Heart left ventricle (tissue), 13 donors: Measurements from ENCODE around the gene CYB5RL.

Experiments
- POLR2A ChIP-seq, 2 donors: fragments of 450-650 bp; IDR thresholded peaks; one replicate each; pipeline ENCODE4 v1.6.1; 2017; ENCODE audit warnings: antibody characterized with exemption in 2 of 2, mild to moderate bottlenecking in 2 of 2, moderate library complexity in 2 of 2
- TF ChIP-seq, protein P1 (sequence below), 12 donors: fragments of 200-600 bp; sonication (generic) in 4 of 12; IDR thresholded peaks; one replicate each; pipeline versions ENCODE4 v1.5.0 to v1.8.0; 2018 to 2022; ENCODE audit warnings: antibody characterized with exemption in 12 of 12, mild to moderate bottlenecking in 5 of 12
- donor health status: ischemic (EF 13 %, LVEDD 7.1; RV severe dilation, severe dysfunction).
- donor health status: DM: no; HTN: yes; CAD: no.
- donor health status: DM: no; HTN: no; CAD: no.
- donor health status: ischemic (EF 25% LVEDD 6.9; RV normal size, moderate dysfunction).
- donor health status: ischemic (EF 25% LVEDD 5.7; RV mildly dilated, moderate dysfunction).
- donor health status: ischemic (EF 35%, LVEDD 5.7; RV mildly dilated, moderate dysfunction).
- donor health status: nonischemic (EF 11% LVEDD 7.7; RV severe dilation, severe dysfunction).
- donor health status: DM: yes; HTN: yes; CAD: no.
- donor health status: PGD.
- donor health status: ischemic (EF 29% LVEDD 5.4; RV normal size, mild dysfunction).
- donor health status: nonischemic (EF 23%, LVEDD 6.1; RV moderate dilation, normal function).

DNA sequence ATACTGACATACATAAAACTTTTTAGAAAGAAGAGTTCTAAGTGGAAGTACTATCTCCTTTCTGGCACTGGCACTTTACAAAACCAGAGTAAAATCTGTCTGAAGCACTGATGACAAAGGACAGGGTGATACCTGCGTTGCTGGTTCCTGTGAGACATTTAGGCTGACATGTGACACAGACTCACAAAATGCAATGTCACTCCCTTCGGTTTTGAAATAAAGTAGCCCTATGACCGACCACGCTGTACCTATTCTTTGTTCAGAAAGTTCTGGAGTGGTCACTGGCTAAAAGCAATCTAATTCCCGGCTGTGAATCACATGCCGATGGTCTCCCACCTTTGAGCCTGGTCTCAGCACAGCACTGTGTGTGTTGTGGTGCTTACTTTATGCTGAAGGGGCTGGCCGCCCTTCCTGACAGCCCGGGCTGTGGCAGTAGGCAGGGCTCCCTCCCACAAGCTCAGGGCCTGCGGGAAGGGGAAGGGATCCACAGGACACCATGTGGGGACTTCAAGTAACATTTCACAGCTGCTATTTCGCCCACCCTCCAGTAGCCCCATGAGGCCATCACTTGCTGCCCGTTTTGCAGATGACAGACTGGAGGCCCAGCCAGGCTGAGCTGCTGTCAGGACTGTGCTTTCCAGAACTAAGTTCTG, 48.2 kb upstream of the CYB5RL start:
- TF ChIP-seq, protein P1, sequence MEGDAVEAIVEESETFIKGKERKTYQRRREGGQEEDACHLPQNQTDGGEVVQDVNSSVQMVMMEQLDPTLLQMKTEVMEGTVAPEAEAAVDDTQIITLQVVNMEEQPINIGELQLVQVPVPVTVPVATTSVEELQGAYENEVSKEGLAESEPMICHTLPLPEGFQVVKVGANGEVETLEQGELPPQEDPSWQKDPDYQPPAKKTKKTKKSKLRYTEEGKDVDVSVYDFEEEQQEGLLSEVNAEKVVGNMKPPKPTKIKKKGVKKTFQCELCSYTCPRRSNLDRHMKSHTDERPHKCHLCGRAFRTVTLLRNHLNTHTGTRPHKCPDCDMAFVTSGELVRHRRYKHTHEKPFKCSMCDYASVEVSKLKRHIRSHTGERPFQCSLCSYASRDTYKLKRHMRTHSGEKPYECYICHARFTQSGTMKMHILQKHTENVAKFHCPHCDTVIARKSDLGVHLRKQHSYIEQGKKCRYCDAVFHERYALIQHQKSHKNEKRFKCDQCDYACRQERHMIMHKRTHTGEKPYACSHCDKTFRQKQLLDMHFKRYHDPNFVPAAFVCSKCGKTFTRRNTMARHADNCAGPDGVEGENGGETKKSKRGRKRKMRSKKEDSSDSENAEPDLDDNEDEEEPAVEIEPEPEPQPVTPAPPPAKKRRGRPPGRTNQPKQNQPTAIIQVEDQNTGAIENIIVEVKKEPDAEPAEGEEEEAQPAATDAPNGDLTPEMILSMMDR (IDR thresholded peaks at IDR 0.05), result no peak
- no peak for TF ChIP-seq POLR2A (IDR thresholded peaks at IDR 0.05)
